Measurements from ENCODE around the gene RARRES1.
"Not testable (repeated sequence)": the region's sequence is repeated elsewhere in the genome, so short reads cannot be mapped to it uniquely, and the experiment has no call there.

RARRES1 gene

DNA sequence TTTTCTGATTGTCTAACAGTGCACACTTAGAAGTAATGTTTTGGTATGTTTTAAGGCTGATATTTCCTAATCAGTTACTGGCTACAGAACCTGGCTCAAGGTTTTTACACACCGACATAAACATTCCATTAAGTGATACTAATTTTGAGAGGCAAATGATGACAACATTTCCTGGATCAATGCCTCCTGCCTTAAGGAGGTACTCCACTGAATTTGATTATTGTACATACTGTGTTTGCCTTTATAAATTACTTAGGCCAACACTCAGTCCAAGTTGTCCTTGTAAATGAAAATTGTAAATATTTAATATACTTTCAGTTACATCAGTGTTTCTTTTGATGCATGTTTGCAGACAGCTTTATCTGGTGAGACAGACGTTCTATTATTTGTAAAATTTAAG is 35.6 kb downstream of the RARRES1 start:
- no peak for DNase-seq (ENCODE audit: low read depth in 2 of 2, low spot score in 1 of 2)

DNA sequence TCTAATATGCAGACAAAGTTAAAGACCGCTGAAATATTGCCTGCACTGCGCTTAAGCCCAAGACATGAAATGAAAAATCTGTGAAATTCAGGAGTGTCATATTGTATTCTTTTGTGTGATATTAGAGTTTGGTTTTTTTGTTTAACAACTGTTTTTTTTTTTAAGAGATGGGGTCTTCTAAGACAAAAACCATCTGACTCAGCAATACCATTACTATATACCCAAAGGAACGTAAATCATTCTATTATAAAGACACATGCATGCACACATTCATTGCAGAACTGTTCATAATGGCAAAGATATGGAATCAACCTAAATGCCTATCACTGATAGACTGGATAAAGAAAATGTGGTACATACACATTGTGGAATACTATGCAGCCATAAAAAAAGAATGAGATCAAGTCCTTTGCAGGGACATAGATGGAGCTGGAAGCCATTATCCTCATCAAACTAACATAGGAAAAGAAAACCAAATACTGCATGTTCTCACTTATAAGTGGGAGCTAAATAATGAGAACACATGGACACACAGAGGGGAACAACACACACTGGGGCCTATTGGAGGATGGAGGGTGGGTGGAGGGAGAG is 38.3 kb downstream of the RARRES1 start:
- not testable (repeated sequence) for DNase-seq (ENCODE audit: low read depth in 2 of 2, low spot score in 1 of 2)

DNA sequence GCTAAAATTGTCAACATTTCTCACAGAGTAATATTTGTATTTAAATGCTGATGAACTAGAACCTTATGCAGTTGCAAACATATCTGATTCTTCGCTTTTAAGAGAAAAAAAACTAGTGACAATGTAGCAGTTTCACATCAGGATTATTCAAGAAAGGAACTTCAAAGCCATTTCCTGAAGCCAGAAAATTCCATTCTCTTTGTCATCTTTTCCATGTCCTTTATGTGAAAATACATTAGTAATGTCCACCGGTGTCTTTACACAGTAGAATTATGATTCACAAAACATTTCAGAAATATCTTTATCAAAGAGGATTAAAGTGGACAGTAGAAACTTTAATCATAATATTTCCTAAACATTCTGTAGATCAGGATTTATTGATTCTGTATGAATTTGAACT is 47.1 kb downstream of the RARRES1 start:
- no peak for DNase-seq (ENCODE audit: low read depth in 2 of 2, low spot score in 1 of 2)

DNA sequence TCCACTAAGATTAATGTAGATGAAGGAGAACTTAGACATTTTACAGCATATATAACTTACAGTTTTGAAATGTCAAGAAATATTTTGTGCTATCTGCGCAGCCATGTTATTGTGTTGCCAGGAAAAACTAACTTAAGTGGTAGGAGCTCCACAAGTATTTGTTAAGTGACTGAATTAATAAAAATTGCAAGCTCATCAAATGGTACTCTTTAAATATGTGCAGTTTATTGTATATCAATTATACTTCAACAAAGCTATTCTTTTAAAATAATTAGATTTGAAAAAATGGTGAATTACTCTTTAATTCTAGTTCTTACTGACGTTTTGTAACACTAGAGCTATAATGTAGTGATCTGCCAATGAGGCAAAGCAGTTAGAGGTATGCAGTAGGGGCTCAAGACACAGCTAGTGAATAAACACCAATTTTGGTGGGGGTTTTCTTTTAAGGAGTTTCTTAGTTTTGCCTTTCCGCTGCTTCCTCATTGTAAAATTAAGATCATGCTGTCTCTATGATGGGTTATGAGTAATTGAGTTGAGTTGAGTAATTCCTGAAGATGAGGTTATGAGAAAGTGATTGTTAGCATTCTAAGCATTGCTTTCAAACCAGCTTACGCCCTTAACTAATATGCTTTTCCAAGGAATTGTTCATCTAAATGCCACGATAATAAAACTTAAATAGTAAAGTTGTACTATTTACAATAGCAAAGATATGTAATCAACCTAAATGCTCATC is 48.9 kb downstream of the RARRES1 start:
- DNase-seq (ENCODE audit: low read depth in 2 of 2, low spot score in 1 of 2): no peak

DNA sequence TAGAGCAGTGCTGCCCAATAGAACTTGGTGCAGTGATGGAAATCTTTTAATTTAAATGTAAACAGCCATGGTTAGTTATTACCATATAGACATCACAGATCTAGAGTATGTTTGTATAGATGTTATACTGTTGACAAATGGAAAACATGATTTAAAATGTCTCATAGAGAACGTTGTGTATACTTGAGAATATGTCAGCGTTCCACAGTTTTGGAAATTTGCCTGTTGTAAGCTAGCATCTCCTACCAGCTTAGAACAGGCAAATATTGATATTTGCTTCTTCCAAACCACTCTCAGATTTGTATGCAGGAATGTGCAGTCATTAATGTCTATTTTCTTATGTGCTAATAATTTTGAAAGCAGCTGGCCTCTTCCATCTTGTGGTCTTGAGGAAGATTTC is 51.4 kb downstream of the RARRES1 start:
- DNase-seq (ENCODE audit: low read depth in 2 of 2, low spot score in 1 of 2): no peak

DNA sequence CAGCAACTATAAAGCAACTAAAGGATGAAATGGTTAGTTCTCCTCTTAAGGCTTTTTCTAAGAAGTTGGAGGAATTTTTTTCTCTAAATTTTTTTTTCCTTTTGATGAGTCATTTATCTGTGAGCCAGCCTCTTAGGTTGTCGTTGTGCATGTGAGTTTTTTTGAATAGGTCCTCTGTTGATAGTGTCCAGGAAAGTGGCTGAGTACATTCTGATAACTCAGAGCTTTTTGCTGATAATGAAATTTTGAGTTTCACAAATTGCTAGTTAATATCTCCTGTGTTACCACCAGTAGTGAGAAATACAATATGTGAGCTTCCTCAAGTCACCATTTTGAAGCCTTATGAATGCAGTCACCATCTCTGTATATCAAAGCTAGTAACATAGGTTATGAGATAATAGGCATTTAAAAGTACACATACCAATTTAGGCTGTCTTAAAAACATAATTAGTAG is 52.7 kb downstream of the RARRES1 start:
- no peak for DNase-seq (ENCODE audit: low read depth in 2 of 2, low spot score in 1 of 2)

- no peak for DNase-seq (ENCODE audit: low read depth in 2 of 2, low spot score in 1 of 2)
These were observed 53.6 kb downstream of the RARRES1 start for GRCh38 chr3:158678687-158679086.

DNA sequence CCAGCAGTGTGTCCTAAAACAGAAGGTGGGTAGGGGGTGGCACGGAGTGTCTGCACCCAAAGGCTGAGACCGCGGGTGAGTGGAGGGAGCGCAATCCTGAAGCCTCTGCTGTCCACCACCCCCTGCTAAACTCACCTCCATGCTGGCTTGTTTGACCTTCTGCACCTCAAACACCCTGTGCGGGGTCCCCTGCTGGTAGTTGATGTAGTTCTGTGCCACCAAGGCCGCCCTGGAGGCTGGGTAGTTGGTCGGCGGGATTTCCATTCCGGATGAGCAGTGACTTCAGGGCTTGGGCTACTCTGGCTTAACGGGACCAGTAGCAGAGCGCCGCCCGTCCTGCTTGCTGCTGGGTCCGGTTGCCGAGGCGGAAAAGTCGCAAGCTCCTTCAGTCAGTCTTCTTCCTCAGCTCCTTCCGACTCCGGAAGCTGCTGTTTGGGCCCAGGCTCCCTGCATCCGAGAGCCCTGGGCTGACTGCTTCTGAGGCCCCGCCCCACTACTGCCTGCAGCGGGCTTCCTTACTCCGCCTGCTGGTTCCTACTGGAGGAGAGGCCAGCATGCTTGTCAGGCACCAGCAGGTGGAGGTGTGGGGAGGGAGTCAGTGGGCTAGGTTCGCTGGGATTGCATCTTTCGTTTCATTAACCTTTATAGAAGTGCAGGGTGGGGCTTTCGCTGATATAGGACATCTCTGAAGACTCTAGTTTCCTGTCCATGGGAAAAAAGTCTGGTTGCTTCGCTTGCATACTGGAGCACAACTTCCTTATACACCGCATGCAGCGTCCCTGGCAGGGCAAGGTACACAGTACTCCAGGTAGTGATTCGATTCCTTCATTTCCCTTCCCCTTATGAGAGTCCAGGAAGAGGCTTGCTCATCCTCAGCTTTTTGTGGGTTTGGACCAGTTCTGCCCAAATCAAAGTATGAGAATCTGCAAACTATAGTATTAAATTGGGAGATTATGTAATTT is 59.8 kb downstream of the RARRES1 start, which contains the start of gene LXN:
TSS of gene LXN (minus strand) at position 434 of the 962 bp plus-strand sequence. CDS start at position 264, 170 bp downstream.
- peak; percentile 23 to 46 for DNase-seq (ENCODE audit: low read depth in 2 of 2, low spot score in 1 of 2)

DNA sequence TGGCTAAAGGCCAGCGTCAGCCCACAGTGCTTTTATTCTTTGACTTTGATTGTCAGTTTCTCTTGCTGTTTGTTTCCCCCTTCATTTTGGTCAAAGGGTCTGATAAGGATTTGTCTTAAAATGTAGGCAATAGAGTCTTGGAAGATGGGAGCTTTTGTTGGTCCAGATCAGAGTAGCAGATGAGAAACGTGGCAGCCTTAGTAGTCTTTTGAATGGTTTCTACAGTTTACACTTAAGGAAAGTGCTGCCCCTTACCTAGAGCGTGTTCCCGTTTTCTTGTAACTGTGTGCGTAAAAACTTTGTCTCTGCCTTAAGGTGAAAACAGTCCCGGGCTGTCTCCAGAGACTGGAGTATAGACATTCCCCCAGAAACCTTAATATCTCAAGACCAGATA is 60.4 kb downstream of the RARRES1 start:
- no peak for DNase-seq (ENCODE audit: low read depth in 2 of 2, low spot score in 1 of 2)

DNA sequence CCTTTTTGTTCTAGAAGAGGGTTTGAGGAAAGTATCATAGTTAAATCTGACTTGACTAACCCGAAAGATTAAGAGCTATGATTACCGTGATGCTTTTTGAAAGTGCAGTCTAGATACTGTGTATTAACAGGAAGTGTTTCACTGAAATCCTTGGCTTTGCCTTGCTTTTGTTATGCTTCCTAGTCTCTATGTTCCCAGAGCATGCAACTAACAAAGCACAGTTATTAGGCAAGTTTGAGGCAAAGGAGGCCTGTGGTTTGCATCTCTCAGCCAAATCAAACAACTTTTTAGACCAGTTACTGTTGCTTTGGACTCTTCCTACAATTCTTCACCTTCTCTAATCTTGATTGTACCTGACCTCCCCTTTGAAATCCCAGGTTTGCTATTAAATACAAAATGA is 63.8 kb downstream of the RARRES1 start:
- no peak for DNase-seq (ENCODE audit: low read depth in 2 of 2, low spot score in 1 of 2)

GRCh38 chr3:158666416-158666815 is 65.8 kb downstream of the RARRES1 start:
- DNase-seq (ENCODE audit: low read depth in 2 of 2, low spot score in 1 of 2): no peak

- no peak for DNase-seq (ENCODE audit: low read depth in 2 of 2, low spot score in 1 of 2)
These were observed 68.4 kb downstream of the RARRES1 start for GRCh38 chr3:158663832-158664231.

- no peak for DNase-seq (ENCODE audit: low read depth in 2 of 2, low spot score in 1 of 2)
These were observed 69.0 kb downstream of the RARRES1 start for GRCh38 chr3:158663246-158663645.

GRCh38 chr3:158660711-158661110 is 71.5 kb downstream of the RARRES1 start:
- no peak for DNase-seq (ENCODE audit: low read depth in 2 of 2, low spot score in 1 of 2)

- DNase-seq (ENCODE audit: low read depth in 2 of 2, low spot score in 1 of 2): peak in 1 of 2 donors; percentile 17
These were observed 72.6 kb downstream of the RARRES1 start for GRCh38 chr3:158659454-158660237.

GRCh38 chr3:158658889-158659288 is 73.4 kb downstream of the RARRES1 start:
- DNase-seq (ENCODE audit: low read depth in 2 of 2, low spot score in 1 of 2): no peak

GRCh38 chr3:158652463-158652862 is 79.8 kb downstream of the RARRES1 start:
- DNase-seq (ENCODE audit: low read depth in 2 of 2, low spot score in 1 of 2): no peak

- DNase-seq (ENCODE audit: low read depth in 2 of 2, low spot score in 1 of 2): no peak
These were observed 81.1 kb downstream of the RARRES1 start for GRCh38 chr3:158651192-158651591.

- DNase-seq (ENCODE audit: low read depth in 2 of 2, low spot score in 1 of 2): no peak
These were observed 82.5 kb downstream of the RARRES1 start for GRCh38 chr3:158649791-158650190.
